ENCODE measurements around the gene MARCOL.

DNA sequence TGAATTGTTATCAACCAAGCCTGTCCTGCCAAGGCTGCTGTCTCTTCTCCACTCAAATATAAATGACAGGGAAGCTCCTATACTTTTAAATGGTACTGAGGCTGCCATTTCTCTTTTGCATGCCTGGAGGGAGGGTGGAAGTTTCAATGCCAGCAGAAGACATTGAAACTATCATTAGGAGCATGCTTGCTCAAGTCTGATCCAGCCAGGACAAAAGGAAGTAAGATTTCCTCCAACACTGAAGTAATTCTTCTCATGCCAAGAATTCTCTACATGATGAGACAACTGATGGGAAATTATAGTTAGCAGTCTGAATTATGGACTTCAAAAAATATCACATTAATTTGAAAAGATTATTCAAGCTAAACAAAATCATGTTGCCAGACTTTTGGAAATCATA lies 30.1 kb upstream of the MARCOL start:
- TF ChIP-seq MYC (IDR thresholded peaks at IDR 0.05; ENCODE audit: insufficient read depth, insufficient read length, insufficient replicate concordance, low read length, severe bottlenecking) (no peak), SP1 (IDR thresholded peaks at IDR 0.05; ENCODE audit: low read depth, low read length) (no peak), EZH2 (IDR thresholded peaks at IDR 0.05; ENCODE audit: borderline replicate concordance, control insufficient read depth, low read depth, low read length) (no peak), CTCF (IDR thresholded peaks at IDR 0.05 in 2 of 3, conservative IDR thresholded peaks at IDR 0.05 in 1 of 3; ENCODE audit: control insufficient read depth in 2 of 3, extremely low read depth in 1 of 3, insufficient read depth in 1 of 3, low read depth in 3 of 3, low read length in 3 of 3) (no peak), TAF1 (IDR thresholded peaks at IDR 0.05; ENCODE audit: borderline replicate concordance, low read depth, low read length) (no peak), CEBPB (IDR thresholded peaks at IDR 0.05; ENCODE audit: borderline replicate concordance in 1 of 2, low read depth in 2 of 2, low read length in 2 of 2) (no peak)
- TF ChIP-seq, protein P1, sequence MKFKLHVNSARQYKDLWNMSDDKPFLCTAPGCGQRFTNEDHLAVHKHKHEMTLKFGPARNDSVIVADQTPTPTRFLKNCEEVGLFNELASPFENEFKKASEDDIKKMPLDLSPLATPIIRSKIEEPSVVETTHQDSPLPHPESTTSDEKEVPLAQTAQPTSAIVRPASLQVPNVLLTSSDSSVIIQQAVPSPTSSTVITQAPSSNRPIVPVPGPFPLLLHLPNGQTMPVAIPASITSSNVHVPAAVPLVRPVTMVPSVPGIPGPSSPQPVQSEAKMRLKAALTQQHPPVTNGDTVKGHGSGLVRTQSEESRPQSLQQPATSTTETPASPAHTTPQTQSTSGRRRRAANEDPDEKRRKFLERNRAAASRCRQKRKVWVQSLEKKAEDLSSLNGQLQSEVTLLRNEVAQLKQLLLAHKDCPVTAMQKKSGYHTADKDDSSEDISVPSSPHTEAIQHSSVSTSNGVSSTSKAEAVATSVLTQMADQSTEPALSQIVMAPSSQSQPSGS (IDR thresholded peaks at IDR 0.05; ENCODE audit: low read length), result no peak
- TF ChIP-seq, protein P2, sequence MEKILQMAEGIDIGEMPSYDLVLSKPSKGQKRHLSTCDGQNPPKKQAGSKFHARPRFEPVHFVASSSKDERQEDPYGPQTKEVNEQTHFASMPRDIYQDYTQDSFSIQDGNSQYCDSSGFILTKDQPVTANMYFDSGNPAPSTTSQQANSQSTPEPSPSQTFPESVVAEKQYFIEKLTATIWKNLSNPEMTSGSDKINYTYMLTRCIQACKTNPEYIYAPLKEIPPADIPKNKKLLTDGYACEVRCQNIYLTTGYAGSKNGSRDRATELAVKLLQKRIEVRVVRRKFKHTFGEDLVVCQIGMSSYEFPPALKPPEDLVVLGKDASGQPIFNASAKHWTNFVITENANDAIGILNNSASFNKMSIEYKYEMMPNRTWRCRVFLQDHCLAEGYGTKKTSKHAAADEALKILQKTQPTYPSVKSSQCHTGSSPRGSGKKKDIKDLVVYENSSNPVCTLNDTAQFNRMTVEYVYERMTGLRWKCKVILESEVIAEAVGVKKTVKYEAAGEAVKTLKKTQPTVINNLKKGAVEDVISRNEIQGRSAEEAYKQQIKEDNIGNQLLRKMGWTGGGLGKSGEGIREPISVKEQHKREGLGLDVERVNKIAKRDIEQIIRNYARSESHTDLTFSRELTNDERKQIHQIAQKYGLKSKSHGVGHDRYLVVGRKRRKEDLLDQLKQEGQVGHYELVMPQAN (conservative IDR thresholded peaks at IDR 0.05), result no peak
- TF ChIP-seq, protein P3, sequence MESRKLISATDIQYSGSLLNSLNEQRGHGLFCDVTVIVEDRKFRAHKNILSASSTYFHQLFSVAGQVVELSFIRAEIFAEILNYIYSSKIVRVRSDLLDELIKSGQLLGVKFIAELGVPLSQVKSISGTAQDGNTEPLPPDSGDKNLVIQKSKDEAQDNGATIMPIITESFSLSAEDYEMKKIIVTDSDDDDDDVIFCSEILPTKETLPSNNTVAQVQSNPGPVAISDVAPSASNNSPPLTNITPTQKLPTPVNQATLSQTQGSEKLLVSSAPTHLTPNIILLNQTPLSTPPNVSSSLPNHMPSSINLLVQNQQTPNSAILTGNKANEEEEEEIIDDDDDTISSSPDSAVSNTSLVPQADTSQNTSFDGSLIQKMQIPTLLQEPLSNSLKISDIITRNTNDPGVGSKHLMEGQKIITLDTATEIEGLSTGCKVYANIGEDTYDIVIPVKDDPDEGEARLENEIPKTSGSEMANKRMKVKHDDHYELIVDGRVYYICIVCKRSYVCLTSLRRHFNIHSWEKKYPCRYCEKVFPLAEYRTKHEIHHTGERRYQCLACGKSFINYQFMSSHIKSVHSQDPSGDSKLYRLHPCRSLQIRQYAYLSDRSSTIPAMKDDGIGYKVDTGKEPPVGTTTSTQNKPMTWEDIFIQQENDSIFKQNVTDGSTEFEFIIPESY (IDR thresholded peaks at IDR 0.05), result no peak

Measured in GM12878 (cell line).